ENCODE results near the gene TMEM184A.

Gene TMEM184A

DNA sequence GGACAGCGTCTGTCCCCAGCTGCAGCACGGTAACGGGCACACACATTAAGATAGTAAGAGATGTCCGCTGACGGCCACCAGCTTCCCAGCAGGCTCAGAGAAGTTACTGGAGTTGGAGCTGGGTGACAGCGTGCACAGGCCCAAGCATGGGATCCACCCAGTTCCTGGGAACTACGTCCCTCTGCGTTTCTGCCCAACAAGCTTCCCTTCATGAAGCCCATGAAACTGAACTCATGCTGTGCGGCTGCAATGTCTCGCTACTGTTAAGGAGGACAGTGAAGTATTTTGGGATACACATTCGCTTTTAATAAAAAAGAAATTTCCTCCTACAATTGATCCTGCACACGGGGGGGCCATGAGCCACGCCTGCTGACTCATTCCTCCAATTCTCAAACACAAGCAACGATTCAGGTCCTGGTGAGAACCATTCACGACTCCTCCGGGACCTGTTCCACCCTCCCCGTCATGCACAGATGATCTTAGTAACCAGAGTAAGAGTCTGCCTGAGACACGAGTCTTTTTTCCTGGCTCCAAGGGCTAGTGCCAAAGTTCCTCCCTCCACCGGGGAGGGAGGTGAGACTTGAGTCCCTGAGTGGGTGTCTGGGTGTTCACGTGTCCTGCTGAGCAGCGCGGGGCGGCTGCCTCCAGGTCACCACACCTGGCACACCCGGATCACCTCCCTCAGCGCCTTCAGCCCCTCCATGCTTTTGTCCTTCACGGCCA, 11.2 kb upstream of the TMEM184A start:
- DNase-seq = no peak

DNA sequence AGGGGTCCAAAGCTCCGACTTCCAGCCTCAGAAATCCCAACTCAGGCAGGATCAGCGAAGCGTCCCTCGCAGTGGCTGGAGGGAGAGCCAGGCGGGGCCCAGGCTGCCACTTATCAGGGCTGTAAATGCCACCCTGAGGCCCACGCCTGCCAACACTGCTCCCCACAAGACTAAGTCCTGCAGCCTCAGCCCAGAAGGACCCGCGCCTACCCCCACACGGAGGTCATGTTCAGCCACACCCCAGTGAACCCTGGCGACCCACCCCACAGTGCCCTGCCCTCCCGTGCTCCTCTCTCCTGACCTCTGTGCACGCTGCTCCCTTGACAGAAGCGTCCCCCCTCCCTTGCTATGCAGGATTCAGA, 10.7 kb upstream of the TMEM184A start:
- no peak for DNase-seq

DNA sequence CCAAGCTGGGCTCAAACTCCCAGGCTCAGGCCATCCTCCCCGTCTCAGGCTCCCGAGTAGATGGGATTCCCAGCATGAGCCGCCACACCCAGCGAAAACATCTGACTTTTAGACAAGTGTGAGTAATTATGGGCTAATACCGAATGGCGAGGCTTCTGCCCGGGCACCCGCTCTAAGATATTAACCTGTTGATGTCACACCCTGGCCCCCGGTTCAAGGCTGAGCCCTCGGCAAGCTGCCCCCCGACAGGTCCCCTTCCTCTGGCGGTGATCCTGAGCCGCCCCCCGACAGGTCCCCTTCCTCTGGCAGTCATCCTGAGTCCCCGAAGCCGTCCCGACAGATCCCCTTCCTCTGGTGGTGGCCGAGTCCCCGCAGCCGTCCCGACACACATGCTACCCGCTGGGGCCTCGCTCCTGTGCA, 8.6 kb upstream of the TMEM184A start:
- DNase-seq = no peak

DNA sequence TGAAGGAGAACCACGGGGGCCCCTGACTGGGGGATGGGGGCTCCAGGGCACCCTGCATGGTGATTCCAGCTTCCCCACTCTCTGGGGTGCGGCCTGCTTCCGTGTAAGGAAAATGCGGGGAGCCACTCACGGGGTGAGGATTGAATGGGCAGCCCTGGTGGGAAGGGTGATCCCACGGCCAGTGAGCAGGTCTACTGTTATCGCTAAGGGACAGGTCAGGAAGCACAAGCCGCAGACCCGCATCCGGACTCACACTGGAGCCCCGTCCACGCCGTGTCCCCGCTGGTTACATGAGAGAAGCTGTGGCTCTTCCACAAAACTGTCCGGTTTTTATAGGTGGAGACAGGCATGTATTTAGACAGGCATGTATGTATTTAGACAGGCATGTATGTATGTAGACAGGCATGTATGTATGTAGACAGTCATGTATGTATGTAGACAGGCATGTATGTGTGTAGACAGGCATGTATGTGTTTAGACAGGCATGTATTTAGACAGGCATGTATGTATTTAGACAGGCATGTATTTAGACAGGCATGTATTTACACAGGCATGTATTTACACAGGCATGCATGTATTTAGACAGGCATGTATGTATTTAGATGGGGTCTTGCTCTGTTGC, 8.1 kb upstream of the TMEM184A start:
- no peak for DNase-seq

DNA sequence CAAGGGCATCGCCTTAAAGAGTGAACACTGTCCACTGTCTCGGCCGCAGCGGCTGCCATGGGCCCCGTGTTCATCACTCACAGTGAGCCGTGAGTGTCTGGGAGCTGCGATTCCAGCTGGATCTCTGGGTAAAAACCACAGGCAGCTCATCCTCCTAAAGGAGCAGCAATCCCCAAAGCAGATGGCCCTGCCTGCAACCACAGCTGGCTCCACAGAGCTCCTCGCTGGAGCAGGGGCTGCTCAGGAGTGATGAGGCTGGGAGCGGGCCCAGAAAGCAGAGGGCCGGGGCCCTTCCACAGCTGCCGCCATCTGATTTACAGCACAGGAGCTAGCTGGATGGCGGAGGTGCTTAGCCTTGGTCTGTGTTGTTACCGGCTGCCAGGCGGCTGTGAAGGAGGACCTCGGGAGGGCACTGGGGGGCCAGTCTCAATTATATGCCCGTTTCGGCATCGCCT, 6.6 kb upstream of the TMEM184A start:
- no peak for DNase-seq

DNA sequence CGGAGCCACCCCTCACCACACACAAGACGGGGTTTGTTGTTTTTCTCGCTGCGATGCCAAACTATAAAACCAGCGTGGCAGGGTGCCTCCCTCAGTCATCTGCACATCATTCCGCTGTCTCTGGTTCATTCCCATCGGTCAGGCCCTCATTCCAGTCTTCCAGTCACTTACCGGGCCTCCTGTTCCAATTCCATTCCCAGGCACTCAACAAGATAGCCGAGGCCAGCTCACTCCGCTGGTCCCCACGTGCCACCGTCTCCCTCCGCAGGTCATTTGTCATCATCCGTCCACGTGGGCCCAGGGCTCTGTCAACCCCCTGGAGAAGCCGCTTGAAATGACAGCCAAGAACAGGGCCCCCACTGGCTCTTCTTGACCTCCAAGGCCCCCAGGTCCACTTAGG, 6.1 kb upstream of the TMEM184A start:
- DNase-seq = no peak

DNA sequence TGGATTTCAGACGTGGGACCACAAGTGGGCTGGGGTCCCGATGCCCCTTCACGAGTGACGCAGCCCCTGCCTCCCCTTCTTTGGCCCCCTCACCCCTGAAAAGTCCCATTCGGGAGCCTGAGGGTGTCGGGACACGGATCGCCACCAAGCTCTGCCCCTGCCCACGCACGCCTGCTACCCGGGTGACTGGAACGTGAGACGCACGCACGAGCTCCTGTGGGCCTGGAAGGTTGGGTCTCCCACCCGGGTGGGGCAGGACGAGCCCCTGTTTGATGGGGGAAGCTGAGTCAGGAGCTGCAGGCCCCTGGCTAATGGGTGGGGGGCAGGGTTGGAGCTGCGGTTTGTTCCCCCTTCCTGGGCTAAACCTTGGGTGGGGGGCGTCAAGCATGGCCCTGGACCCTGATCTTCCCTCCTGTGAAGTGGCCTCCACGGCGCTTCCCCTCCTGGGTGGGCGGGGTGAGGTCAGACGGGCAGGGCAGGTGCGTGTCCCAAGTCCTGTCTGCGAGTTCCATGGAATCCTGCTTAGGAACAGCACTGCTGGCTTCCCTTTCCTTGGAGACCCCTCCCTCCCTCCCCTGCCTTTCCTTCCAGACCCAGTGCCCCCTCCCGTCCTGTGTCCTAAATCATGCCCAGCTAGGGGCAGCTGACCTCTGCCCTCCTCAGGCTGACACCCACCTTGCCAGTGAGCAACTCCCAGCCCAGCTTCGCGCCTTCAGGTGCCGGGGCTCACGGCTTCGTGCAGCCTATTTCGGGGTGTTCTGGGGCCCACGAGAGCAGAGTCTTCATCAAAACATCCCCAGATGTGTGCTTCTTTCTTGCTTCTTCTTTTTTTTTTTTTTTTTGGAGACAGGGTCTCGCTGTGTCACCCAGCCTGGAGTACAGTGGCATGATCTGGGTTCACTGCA, 5.3 kb upstream of the TMEM184A start:
- no peak for DNase-seq

DNA sequence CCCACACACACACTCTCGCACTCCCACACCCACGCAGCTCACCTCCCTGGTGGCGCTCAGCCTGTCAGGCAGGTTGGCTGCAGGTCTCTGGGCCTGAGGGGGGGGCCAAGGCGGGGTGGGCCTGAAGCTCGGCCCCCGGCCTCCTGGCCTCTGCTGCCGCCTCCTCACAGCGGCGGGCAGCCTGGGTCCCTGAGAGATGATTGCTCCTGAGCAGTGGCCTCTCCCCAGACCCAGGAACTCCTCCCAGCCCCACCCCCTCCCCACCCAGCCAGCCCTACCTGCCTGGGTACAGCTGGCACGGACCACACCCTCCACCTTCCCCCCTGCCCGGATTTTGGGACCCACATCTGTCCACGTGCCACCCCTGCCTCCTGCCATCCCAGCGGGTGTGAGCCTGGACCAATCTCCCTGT, 4.6 kb upstream of the TMEM184A start:
- no peak for DNase-seq

DNA sequence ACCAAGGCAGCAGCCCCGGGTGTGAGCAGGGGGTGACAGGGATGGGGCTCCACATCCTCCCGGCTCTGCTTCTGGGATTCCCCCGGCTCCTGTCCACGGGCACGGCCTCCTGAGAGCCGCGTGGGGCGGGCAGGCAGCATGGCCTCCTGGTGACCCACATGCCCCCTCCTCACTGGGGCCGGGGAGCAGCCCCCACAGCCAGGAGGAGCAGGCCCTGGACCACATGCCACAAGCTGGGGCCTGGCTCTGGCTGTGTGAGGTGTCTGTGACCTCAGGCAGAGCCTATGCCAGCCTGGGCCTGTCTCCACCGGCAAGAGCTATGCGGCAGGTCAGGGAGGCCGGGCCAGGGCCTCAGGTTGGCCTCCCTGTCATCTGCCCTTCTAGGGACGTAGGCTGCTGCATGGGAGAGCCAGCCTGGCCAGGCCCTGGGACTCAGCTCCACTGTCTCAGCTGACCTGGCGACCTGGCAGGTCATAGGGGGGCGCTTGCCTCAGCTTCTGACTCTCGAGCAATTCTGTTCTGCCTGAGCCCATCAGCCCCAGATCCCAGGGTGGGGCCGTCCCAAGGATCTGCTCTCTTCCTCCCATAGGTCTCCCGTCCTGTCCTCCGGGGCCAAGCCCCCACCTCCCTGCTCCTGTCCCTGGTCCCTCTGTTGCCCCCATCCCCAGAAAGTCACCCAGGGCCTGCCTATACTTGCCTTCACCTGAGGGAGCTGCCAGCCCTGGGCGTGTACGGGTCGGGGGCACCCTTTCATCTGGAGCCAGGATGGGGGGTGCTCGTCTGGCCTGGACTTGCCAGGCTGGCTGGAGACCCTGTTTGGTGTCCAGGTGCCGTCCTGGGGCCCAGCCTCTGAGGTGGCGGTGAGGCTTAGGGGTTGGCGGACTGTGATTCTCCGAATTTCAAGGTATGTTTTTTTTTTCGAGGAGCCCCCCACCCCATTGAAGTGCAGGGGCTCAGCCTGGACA, 3.9 kb upstream of the TMEM184A start:
- no peak for DNase-seq

DNA sequence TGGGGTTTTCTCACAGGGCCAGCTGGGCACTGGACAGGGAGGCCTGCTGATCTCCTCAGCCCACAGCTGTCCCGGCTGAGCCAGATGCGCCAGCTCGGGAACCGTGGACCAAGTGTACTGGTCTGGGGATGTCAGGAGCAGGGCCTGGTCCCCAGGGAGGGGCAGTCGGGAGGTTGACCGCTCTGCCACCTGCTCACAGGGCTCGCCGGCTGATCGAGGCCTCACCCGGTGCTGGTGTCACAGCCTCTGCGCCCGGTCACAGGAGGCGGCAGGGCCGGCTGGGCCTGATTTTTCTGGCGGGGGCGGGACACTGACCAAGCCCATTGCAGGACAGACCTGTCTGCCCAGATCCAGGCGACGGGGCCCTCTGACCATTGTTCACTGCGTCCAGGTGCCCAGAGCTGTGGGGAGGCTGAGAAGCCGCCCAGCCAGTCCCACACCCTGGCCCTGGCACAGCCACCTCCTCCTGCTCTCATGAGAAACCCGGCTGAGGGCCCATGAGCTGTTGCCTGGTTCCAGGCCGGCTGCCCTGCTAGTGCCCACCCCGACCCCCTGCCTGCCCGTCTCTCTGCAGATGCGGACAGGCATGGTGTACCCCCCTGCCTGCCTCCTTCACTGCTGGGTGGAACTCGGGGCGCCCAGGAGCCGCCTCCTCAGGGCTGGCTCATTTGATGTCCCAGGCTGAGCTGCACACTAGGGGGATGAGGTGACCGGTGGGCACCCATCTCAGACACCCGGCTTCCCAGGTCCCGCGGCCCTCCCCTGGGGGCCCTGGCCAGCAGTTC, 3.0 kb upstream of the TMEM184A start:
- no peak for DNase-seq

DNA sequence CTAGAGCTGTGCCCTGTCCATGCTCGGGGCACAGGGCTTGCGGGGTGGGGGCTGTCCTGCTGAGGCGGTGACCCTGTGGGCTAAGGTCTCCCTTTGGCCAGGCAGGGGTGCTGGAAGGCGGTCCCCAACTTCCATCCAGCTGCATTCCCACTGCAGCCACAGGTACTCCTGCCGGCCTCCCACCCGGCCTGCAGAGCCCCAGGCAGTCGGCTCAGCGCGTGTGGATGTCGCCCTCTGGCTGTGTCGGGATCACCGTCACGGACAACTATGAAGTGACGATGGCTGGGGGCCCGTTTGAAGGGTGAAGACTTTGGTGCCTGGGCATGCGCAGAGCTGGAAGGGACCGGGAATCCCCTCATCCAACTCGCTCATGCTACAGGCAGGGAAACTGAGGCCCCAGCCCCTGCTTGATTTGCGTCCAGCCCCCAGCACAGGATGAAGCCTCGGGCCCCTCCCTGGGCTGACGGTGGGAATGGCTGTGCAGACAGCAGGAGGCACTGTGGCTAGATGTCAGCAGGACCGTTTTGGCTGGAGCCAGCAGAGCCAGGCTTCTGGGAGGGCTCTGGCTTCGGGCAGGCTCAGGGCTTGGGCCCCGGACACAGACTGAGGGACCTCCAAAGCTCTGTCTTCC, 2.3 kb upstream of the TMEM184A start:
- no peak for DNase-seq

DNA sequence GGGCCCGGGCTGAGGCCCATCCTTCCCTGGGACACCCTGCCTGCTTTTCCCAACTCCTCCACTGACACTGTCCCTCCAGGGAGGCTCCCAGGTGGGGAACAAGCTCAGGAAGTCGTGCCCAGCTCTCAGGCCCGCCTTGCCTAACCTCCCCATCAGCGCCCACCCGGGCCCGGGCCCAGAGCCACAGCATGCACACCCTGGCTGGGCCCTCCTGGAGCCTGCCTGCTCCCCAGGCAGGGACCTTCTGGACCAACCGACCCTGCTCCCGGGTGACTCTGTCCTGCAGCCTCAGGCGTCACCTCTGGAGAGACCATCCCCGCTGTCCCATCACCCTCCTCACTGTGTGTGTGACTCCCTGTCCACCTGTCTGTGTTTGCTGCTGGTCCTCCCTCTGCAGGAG, 1.8 kb upstream of the TMEM184A start:
- DNase-seq = no peak

DNA sequence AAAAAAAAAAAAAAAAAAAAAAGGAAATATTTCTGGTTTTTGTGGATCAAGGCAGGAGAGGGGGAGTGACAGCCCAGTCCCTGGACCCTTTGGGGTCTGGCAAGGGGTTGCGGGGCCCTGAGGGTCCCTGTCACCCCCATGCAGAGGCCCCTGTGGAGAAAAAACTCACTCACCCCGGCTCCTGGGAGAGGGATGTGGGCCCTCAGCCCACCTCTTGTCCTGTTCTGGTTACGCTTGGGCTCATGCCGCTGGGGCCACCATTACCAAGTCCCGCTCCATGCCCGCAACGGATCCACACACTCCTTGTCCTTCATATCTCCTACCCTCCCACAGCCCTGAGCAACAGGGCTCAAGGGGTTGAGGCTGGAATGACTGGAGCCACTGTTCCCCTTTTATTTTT, 1.0 kb upstream of the TMEM184A start:
- DNase-seq = no peak

DNA sequence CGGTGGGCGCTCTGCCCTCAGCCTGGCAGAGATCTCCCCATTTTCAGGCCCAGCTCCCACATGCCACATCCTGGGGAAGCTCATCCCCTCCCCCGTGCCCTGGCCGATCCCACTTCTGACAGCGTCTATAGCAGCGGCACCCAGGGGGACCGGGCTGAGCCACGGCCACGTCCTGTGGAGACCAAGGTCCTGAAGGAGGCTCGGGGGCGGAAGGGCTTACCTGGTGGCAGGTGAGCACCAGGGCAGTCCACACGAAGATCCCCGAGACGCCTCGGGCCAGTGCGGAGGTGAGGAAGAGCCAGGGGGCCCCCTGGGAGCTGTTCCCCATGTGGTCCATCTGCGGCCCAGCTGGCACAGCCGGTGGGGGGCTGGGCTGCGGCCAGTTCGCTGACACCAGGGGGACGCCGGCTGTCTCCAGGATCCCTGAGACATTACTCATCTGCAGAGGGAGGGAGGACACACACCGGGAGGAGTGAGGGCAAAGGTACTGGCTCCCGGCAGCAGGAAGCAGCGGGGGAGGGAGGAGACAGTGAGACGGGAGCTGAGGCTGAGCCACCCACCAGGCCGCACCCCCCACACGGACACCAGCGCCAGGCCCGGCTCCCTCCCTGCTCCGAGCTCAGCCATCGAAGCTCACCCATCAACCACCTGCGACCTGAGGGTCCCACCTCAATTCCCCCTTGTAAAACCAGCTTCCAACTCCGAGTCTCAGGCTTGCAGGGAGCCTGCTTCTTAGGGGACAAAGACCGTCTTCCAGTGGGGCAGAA, 776 bp downstream of the TMEM184A start:
- no peak for DNase-seq

DNA sequence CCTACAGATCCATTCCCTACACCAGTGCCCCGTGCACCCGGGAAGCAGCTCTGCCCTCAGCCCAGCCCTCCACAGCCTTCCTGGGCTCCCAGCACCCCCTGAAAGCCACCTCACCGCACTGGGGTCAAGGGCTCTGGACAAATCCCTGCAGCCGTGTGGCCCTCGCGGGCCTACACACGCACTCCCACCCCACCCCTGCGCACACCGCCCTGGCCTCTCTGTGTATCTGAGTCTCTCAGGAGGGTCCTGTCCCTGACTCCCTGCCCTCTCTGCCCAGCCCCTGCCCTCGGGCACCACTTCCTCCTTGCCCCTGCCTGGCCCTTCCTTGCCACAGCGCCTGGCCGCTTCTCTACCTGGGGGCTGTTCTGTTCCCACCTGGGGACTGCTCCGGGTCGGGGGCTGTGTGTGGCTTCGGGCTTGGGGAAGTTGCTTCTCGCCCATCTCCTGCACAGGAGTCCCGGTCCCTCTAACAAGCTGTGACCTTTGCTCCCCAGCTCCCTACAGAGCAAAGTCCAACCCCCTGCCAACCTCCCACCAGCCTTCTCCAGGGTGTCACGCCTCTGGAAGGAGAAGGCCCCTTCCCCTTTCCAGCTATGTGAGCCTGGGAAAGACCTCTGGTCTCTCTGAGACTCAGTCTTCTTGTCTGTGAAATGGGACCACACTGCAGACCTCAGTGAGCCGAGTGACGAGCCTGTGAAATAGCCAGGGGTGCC, 1.5 kb downstream of the TMEM184A start:
- no peak for DNase-seq

DNA sequence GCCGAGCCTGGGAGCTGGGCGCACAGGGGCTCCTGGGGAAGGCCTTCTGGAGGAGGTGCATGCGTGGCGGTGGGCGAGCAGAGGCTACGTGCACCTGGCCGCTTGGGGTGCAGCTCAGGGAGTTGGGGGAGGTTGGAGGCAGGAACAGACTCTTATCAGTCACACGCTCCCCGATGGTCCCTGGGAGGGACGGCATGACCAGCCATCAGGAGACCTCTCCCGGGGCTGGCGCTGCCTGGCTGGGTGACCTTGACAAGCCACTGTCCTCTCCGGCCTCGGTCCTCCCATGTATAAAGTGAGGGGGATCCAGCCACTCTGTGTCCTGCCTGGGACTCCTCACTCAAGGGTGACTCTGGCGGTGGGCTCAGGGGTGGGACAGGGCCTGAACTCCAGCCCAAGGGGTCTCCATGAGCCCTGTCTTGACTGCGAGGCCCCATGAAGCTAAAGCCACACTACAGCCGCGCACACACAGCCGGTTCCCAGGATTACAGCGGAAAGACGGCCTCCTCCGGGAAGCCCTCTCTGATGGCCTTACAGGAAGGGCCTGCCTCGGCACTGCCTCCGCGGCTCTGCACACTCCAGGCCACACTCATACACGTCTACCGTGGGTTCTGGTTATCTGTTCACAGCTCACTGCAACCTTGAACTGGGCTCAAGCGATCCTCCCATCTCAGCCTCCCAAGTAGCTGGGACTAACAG, 2.3 kb downstream of the TMEM184A start:
- DNase-seq = no peak

DNA sequence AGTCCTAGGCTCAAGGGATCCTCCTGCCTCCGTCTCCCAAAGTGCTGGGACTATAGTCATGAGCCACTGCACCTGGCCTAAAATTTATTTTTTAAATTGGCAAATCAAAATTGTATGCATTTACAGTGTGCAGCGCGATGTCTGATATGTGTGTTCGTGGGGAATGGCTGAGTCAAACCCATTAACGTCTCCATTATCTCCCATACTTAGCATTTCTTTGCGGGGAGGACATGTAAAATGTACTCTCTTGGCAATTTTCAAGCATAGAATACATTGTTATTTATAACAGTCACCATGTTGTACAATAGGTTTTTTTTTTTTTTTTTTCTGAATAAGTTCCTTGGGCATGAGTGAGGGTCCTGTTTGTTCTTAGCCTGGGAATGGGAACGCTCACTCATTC, 3.8 kb downstream of the TMEM184A start:
- no peak for DNase-seq

DNA sequence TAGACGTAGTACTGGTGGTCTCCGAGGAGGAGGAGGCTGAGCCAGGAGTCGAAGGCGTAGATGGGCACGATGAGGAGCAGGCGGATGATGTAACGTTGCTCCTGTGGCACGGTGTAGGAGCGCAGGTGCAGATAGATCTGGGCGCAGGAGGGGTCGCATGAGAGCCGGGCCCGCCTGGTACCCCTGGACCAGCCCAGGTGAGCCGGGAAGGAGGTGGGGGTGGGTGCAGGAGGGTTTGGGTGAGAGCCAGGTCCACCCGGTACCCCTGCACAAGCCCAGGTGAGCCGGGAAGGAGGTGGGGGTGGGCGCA, 5.2 kb downstream of the TMEM184A start:
- DNase-seq = no peak

All from activated CD8-positive, alpha-beta memory T cell treated with anti-CD3 and anti-CD28 coated beads, Interleukin-2, amount 50 U/mL, for 48 hours (primary cell).